ENCODE measurements around the gene TTC38.

The TTC38 gene

GRCh38 chr22:46267431-46268279 is at the start of gene TTC38:
Gene TTC38 (plus strand): TSS chr22:46268008. CDS start chr22:46268040, 32 bp downstream.
- peak; percentile 11 for DNase-seq

GRCh38 chr22:46219636-46220035 is 48.2 kb upstream of the TTC38 start:
- DNase-seq, result no peak

- no peak for DNase-seq
Observed at GRCh38 chr22:46220921-46221320, 46.9 kb upstream of the TTC38 start.

GRCh38 chr22:46224044-46224897 is 43.5 kb upstream of the TTC38 start:
- no peak for DNase-seq

GRCh38 chr22:46224898-46225290 is 42.9 kb upstream of the TTC38 start:
- DNase-seq, result no peak

- DNase-seq, result no peak
Observed at GRCh38 chr22:46225631-46226030, 42.2 kb upstream of the TTC38 start.

GRCh38 chr22:46226577-46226976 is 41.2 kb upstream of the TTC38 start:
- no peak for DNase-seq

GRCh38 chr22:46229701-46230100 is 38.1 kb upstream of the TTC38 start:
- no peak for DNase-seq

- no peak for DNase-seq
Observed at GRCh38 chr22:46230262-46230901, 37.4 kb upstream of the TTC38 start.

GRCh38 chr22:46233231-46233630 is 34.6 kb upstream of the TTC38 start:
- no peak for DNase-seq

- DNase-seq, result no peak
Observed at GRCh38 chr22:46234969-46235368, 32.8 kb upstream of the TTC38 start.

- DNase-seq, result no peak
Observed at GRCh38 chr22:46237453-46238124, 30.2 kb upstream of the TTC38 start.

- DNase-seq, result no peak
Observed at GRCh38 chr22:46238541-46238940, 29.3 kb upstream of the TTC38 start.

- DNase-seq, result no peak
Observed at GRCh38 chr22:46239261-46240048, 28.4 kb upstream of the TTC38 start.

GRCh38 chr22:46240073-46240472 is 27.7 kb upstream of the TTC38 start:
- no peak for DNase-seq

- no peak for DNase-seq
Observed at GRCh38 chr22:46240506-46240905, 27.3 kb upstream of the TTC38 start.

- DNase-seq, result no peak
Observed at GRCh38 chr22:46240907-46241306, 26.9 kb upstream of the TTC38 start.

GRCh38 chr22:46241396-46242007 is 26.3 kb upstream of the TTC38 start:
- no peak for DNase-seq

- DNase-seq, result no peak
Observed at GRCh38 chr22:46242076-46242475, 25.7 kb upstream of the TTC38 start.

GRCh38 chr22:46244771-46245170 is 23.0 kb upstream of the TTC38 start:
- no peak for DNase-seq

- DNase-seq, result no peak
Observed at GRCh38 chr22:46245511-46245910, 22.3 kb upstream of the TTC38 start.

- no peak for DNase-seq
Observed at GRCh38 chr22:46246178-46246577, 21.6 kb upstream of the TTC38 start.
